Body of pancreas (tissue), 4 donors: Measurements from ENCODE around the gene PDGFD. TPM values are rescaled to one million over a fixed set of nuclear protein-coding genes. Genes with fewer than 3 reads are reported as not detected.

ENCODE experiments used
- ATAC-seq: fragments of 150-250 bp; one replicate; pipeline ENCODE4 v1.9.1; 2016
- DNase-seq, 4 donors: peaks; one replicate each; pipeline ENCODE4 v3.0.0-alpha.2; 2019
- H3K27ac ChIP-seq, 4 donors: fragments of 200-600 bp; sonication (generic); 1 replicate in 3 of 4; 2 replicates in 1 of 4; pipeline versions ENCODE4 v1.5.1 to v1.6.1; 2016 to 2019; ENCODE audit warnings: mild to moderate bottlenecking in 1 of 4, mixed read lengths in 1 of 4, moderate library complexity in 1 of 4
- H3K27me3 ChIP-seq, 2 donors: fragments of 200-600 bp; sonication (generic); one replicate each; pipeline ENCODE4 v1.6.0; 2016; ENCODE audit warnings: mild to moderate bottlenecking in 1 of 2
- H3K36me3 ChIP-seq, 2 donors: fragments of 200-600 bp; sonication (generic); replicated peaks in 1 of 2; 2 replicates each; pipeline ENCODE4 v1.5.1; 2016; ENCODE audit warnings: low read depth in 2 of 2; ENCODE audit not compliant: insufficient read depth in 1 of 2
- H3K4me1 ChIP-seq: fragments of 200-600 bp; sonication (generic); one replicate; pipeline ENCODE4 v1.6.0; 2016
- H3K4me3 ChIP-seq, 2 donors: fragments of 200-600 bp; sonication (generic); 1 replicate in 1 of 2; 2 replicates in 1 of 2; pipeline ENCODE4 v1.5.1; 2016 to 2019
- H3K9me3 ChIP-seq, 3 donors: fragments of 200-600 bp; sonication (generic); 1 replicate in 2 of 3; 2 replicates in 1 of 3; pipeline ENCODE4 v1.5.1; 2016
- CTCF ChIP-seq, 7 experiments: fragments of 450-650 bp in 4 of 7; fragments of 200-600 bp in 3 of 7; sonication (generic) in 3 of 7; IDR thresholded peaks; one replicate each; pipeline ENCODE4 v1.5.1; 2016 to 2019; ENCODE audit warnings: antibody characterized with exemption in 7 of 7
- POLR2A ChIP-seq, 3 donors: fragments of 450-650 bp; IDR thresholded peaks; one replicate each; pipeline ENCODE4 v1.6.1; 2016; ENCODE audit warnings: antibody characterized with exemption in 3 of 3, mild to moderate bottlenecking in 2 of 3
- WGBS, 2 donors: methylation state at CpG; one replicate each; pipeline ENCODE4 v1.1.5; 2017; 5-methylcytosine and 5-hydroxymethylcytosine counted together
- intact Hi-C: fragments of 100-400 bp; cut with DNase I; formaldehyde crosslinking; loops from one replicate; pipeline ENCODE4 v1.15.1; 2023
- total RNA-seq, 2 donors: library from RNA; depleted of rRNA; stranded (reverse); fragments of >200 nt; gene quantifications; one replicate each; pipeline ENCODE4 v1.1.0, GENCODE V29; 2016

The PDGFD gene
- total RNA-seq, 2 donors from 2014 or later: 26.7 to 43.1 TPM

- intact Hi-C loops: no loop called here
- H3K27me3 ChIP-seq: no peaks in the 10 kb centered on the region
- H3K27ac ChIP-seq: no peak within 1 kb of the TSS
- WGBS, 2 donors: 95 to 97% methylated on average over 10 of the region's 26 CpGs
- no peaks in the 10 kb centered on the region for H3K9me3 ChIP-seq
- no peaks in the 10 kb centered on the region for H3K36me3 ChIP-seq
- no peak within 1 kb of the TSS for H3K4me3 ChIP-seq
- ATAC-seq: no peak
- no peak for DNase-seq
- TF ChIP-seq POLR2A (IDR thresholded peaks at IDR 0.05) (no peak), CTCF (IDR thresholded peaks at IDR 0.05) (no peak)
- peaks cover 6% of the 10 kb centered on the region for H3K4me1 ChIP-seq
Observed at GRCh38 chr11:104036588-104036987, 127.4 kb downstream of the PDGFD start, which contains the start of gene DDI1. DDI1 (plus strand) TSS chr11:104036640; CDS start chr11:104036823, 183 bp downstream.

- H3K9me3 ChIP-seq: no peaks in the 10 kb centered on the region
- TF ChIP-seq POLR2A (IDR thresholded peaks at IDR 0.05) (no peak), CTCF (IDR thresholded peaks at IDR 0.05) (no peak)
- H3K4me1 ChIP-seq: peaks cover 10% of the 10 kb centered on the region
- WGBS, 2 donors: 84 to 88% methylated on average over 1 of the region's 1 CpG
- H3K4me3 ChIP-seq: no peak overlapping the region
- H3K27me3 ChIP-seq: no peaks in the 10 kb centered on the region
- H3K36me3 ChIP-seq: no peaks in the 10 kb centered on the region
- DNase-seq: no peak
- intact Hi-C loops: no loop called here
- ATAC-seq: no peak
- H3K27ac ChIP-seq: no peak overlapping the region
Observed at GRCh38 chr11:104033561-104033960, 130.4 kb downstream of the PDGFD start.

- H3K27ac ChIP-seq: no peak overlapping the region
Observed at GRCh38 chr11:104033134-104033533, 130.8 kb downstream of the PDGFD start.

GRCh38 chr11:104028476-104029263 lies 135.3 kb downstream of the PDGFD start:
- ATAC-seq: no peak
- peaks cover 10% of the 10 kb centered on the region for H3K4me1 ChIP-seq
- H3K27ac ChIP-seq: no peak overlapping the region
- H3K9me3 ChIP-seq: no peaks in the 10 kb centered on the region
- WGBS, 2 donors: 9 to 14% methylated on average over 3 of the region's 3 CpGs
- H3K36me3 ChIP-seq: no peaks in the 10 kb centered on the region
- intact Hi-C loops: no loop called here
- no peak overlapping the region for H3K4me3 ChIP-seq
- TF ChIP-seq CTCF (IDR thresholded peaks at IDR 0.05): no peak
- no peak for TF ChIP-seq POLR2A (IDR thresholded peaks at IDR 0.05)
- DNase-seq: no peak
- no peaks in the 10 kb centered on the region for H3K27me3 ChIP-seq

More at GRCh38 chr11:104033134-104033533, 130.8 kb downstream of the PDGFD start:
- intact Hi-C loops: no loop called here
- H3K36me3 ChIP-seq: no peaks in the 10 kb centered on the region
- TF ChIP-seq CTCF (IDR thresholded peaks at IDR 0.05) (no peak), POLR2A (IDR thresholded peaks at IDR 0.05) (no peak)
- no peak overlapping the region for H3K4me3 ChIP-seq
- ATAC-seq (no peak), DNase-seq (no peak)
- H3K9me3 ChIP-seq: no peaks in the 10 kb centered on the region
- no peaks in the 10 kb centered on the region for H3K27me3 ChIP-seq
- peaks cover 10% of the 10 kb centered on the region for H3K4me1 ChIP-seq

GRCh38 chr11:104024572-104024971 lies 139.4 kb downstream of the PDGFD start:
- WGBS, 2 donors: 94 to 96% methylated on average over 2 of the region's 2 CpGs
- H3K27ac ChIP-seq: no peak overlapping the region
- TF ChIP-seq POLR2A (IDR thresholded peaks at IDR 0.05) (no peak), CTCF (IDR thresholded peaks at IDR 0.05) (no peak)
- DNase-seq: no peak
- intact Hi-C loops: no loop called here
- H3K4me1 ChIP-seq: peaks cover 4% of the 10 kb centered on the region
- H3K4me3 ChIP-seq: no peak overlapping the region
- no peak for ATAC-seq
- no peaks in the 10 kb centered on the region for H3K27me3 ChIP-seq
- H3K36me3 ChIP-seq: no peaks in the 10 kb centered on the region
- no peaks in the 10 kb centered on the region for H3K9me3 ChIP-seq
